ENCODE measurements around the gene C16orf86. TPM values are rescaled to one million over a fixed set of nuclear protein-coding genes. Genes with fewer than 3 reads are reported as not detected.

The C16orf86 gene
- total RNA-seq, 1 experiment from 2014 or later: 0.79 TPM

DNA sequence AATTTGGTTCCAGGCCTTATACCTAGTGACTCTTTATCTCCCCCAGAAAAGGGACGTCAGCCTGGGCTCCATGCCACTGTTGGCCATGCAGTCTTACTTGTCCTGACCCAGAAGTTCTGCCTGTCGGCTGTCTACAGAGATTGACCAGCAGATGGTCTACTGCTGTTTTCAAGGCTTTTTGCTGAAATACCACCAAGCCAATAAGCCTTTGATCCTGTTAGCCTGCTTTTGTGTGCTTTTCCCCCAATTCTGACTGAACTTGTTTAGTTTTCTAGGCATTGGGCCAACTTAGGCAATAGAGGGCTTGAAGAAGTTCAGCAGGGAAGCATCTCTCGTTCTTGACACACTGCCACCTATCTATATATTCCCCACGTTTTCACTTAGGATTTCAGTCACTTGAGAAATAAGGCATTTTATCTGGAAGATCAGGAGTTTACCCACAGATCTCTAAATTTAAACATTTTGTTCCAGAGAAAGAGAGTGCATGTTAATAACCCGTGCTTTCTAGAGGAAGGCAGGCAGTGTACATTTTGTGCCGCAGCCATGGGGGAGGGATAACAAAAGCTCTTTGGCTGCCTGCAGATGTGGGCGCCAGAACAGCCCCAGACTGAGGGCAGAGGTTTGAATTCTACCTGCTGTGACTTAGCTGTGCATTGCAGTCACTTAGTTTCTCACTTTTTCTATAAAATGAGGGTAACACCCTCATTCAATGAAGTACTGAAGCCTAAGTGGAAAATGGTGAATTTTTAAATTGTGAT is 34.0 kb upstream of the C16orf86 start:
- CTCF ChIA-PET: no interaction called here
- no peak for TF ChIP-seq RAD21 (IDR thresholded peaks at IDR 0.05; ENCODE audit: low read depth)
- no peak for TF ChIP-seq POLR2A (IDR thresholded peaks at IDR 0.05; ENCODE audit: borderline replicate concordance, extremely low read depth, insufficient read depth, insufficient read length)
- no peak for TF ChIP-seq JUND (IDR thresholded peaks at IDR 0.05)
- TF ChIP-seq, protein P1, sequence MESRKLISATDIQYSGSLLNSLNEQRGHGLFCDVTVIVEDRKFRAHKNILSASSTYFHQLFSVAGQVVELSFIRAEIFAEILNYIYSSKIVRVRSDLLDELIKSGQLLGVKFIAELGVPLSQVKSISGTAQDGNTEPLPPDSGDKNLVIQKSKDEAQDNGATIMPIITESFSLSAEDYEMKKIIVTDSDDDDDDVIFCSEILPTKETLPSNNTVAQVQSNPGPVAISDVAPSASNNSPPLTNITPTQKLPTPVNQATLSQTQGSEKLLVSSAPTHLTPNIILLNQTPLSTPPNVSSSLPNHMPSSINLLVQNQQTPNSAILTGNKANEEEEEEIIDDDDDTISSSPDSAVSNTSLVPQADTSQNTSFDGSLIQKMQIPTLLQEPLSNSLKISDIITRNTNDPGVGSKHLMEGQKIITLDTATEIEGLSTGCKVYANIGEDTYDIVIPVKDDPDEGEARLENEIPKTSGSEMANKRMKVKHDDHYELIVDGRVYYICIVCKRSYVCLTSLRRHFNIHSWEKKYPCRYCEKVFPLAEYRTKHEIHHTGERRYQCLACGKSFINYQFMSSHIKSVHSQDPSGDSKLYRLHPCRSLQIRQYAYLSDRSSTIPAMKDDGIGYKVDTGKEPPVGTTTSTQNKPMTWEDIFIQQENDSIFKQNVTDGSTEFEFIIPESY (IDR thresholded peaks at IDR 0.05; ENCODE audit: extremely low read depth, insufficient replicate concordance, low read length): no peak
- TF ChIP-seq SP1 (IDR thresholded peaks at IDR 0.05; ENCODE audit: low read depth): no peak
- TF ChIP-seq ZNF274 (IDR thresholded peaks at IDR 0.05; ENCODE audit: low read depth, low read length): no peak
- no peak for TF ChIP-seq POLR2AphosphoS5 (IDR thresholded peaks at IDR 0.05; ENCODE audit: low read depth, low read length)
- no peak for TF ChIP-seq EGR1 (IDR thresholded peaks at IDR 0.05; ENCODE audit: low read depth)
- no peak for TF ChIP-seq TCF7L2 (IDR thresholded peaks at IDR 0.05; ENCODE audit: borderline replicate concordance, extremely low read depth, insufficient read depth, insufficient read length)
- Histone ChIP-seq H3K4me1 (ENCODE audit: control insufficient read depth in 1 of 2, insufficient read depth in 2 of 2, low read length in 2 of 2) (no peaks in the 10 kb centered on the region), H4K20me1 (ENCODE audit: insufficient read depth) (peaks cover 6% of the 10 kb centered on the region; the same call in 1 of the 2 replicates), H3K4me2 (ENCODE audit: low read length) (no peak overlapping the region), H2AFZ (ENCODE audit: low read depth, low read length, poor library complexity, severe bottlenecking) (no peak overlapping the region), H3K79me2 (ENCODE audit: insufficient read depth, low read length) (peaks cover 14% of the 10 kb centered on the region; the same call in 1 of the 2 replicates), H3K27me3 (ENCODE audit: insufficient read depth, low read length) (no peaks in the 10 kb centered on the region), H3K9me3 (ENCODE audit: control insufficient read depth in 1 of 2, insufficient read depth in 1 of 2, low read depth in 1 of 2, low read length in 2 of 2) (no peaks in the 10 kb centered on the region), H3K27ac (ENCODE audit: low read depth, low read length) (no peak overlapping the region), H3K4me3 (replicated peaks in 1 of 2; ENCODE audit: low read depth in 1 of 2, low read length in 2 of 2) (no peak overlapping the region), H3K9me2 (ENCODE audit: insufficient read depth) (no peaks in the 10 kb centered on the region), H3K9ac (ENCODE audit: low read length) (no peak overlapping the region), H3K36me3 (ENCODE audit: control insufficient read depth in 1 of 2, insufficient read depth in 2 of 2, low read length in 2 of 2) (peaks cover 35 to 42% of the 10 kb centered on the region in 2 experiments; a peak in 3 of 4 replicates)
- no peak for ATAC-seq
- no peak for DNase-seq (ENCODE audit: low read depth, low spot score)
- intact Hi-C loops (cut with micrococcal nuclease): no loop called here
- no TSS peak for BruUV-seq (replicated peaks)
- POLR2A ChIA-PET: no interaction called here
- RAD21 ChIA-PET (ENCODE audit: low non-redundant PET in 1 of 2, low total read pairs in 2 of 2, uncharacterized antibody in 2 of 2, unreplicated experiment in 2 of 2): no interaction called here

Measured in HCT116 (cell line).